ENCODE data around the gene CHCHD6.

- TF ChIP-seq GATA2 (IDR thresholded peaks at IDR 0.05; ENCODE audit: low read depth, low read length) (no peak), GATA3 (IDR thresholded peaks at IDR 0.05; ENCODE audit: low read depth, low read length) (no peak)
These were observed 285.4 kb downstream of the CHCHD6 start for GRCh38 chr3:126989316-126990023.
